IMR-90 (cell line): ENCODE data around the gene FER1L5. TPM values are rescaled to one million over a fixed set of nuclear protein-coding genes. Genes with fewer than 3 reads are reported as not detected.

ENCODE experiments used
- ATAC-seq: fragments of 200-7000 bp; cut with Tn5 transposase; 2 replicates; pipeline ENCODE4 v1.9.1; 2020; ENCODE audit warnings: low read depth, mild to moderate bottlenecking, moderate library complexity
- BruUV-seq: library from RNA; stranded (reverse); fragments of 400-500 nt; replicated peaks from 2 replicates; lab custom pipeline; 2021; lab: Mats Ljungman, UMichigan
- CTCF ChIA-PET: fragments of 300-600 bp; formaldehyde crosslinking; extraction: SDS; loops from one replicate; lab custom pipeline; 2021; ENCODE audit warnings: antibody characterized with exemption; lab: Yijun Ruan, JAX
- POLR2A ChIA-PET: fragments of 300-600 bp; sonication (Branson Sonifier 250); formaldehyde crosslinking; loops from one replicate; lab custom pipeline; 2022; ENCODE audit warnings: antibody characterized with exemption; ENCODE audit not compliant: unreplicated experiment; lab: Charles Lee
- DNase-seq: peaks from one replicate; pipeline ENCODE4 v3.0.0; 2013
- H2AFZ ChIP-seq: replicated peaks from 2 replicates; pipeline ENCODE3; 2013; ENCODE audit warnings: low read length, mild to moderate bottlenecking; ENCODE audit not compliant: poor library complexity
- H2AK5ac ChIP-seq: 2 replicates; pipeline ENCODE4 v1.6.1; 2013; ENCODE audit warnings: low read depth, low read length, inconsistent platforms
- H2AK9ac ChIP-seq: replicated peaks from 2 replicates; pipeline ENCODE3; 2013; ENCODE audit warnings: mild to moderate bottlenecking, low read depth, low read length, moderate library complexity; ENCODE audit not compliant: poor library complexity
- H2BK120ac ChIP-seq: 2 replicates; pipeline ENCODE4 v1.6.1; 2013; ENCODE audit warnings: low read depth, low read length, inconsistent platforms
- H2BK15ac ChIP-seq: 3 replicates; pipeline ENCODE4 v1.6.1; 2013; ENCODE audit warnings: low read depth, low read length, inconsistent platforms
- H2BK20ac ChIP-seq: 2 replicates; pipeline ENCODE4 v1.6.1; 2013; ENCODE audit warnings: low read depth, mild to moderate bottlenecking, inconsistent platforms, low read length, moderate library complexity
- H2BK5ac ChIP-seq: 2 replicates; pipeline ENCODE4 v1.6.1; 2013; ENCODE audit warnings: mild to moderate bottlenecking, low read depth, low read length, inconsistent platforms; ENCODE audit not compliant: poor library complexity, severe bottlenecking
- H3K14ac ChIP-seq: replicated peaks from 2 replicates; pipeline ENCODE4 v1.6.1; 2013; ENCODE audit warnings: low read depth, low read length, inconsistent platforms
- H3K18ac ChIP-seq: 2 replicates; pipeline ENCODE4 v1.6.1; 2013; ENCODE audit warnings: low read depth, low read length, control low read depth
- H3K23ac ChIP-seq: 2 replicates; pipeline ENCODE4 v1.6.1; 2013; ENCODE audit warnings: low read depth, low read length, inconsistent platforms
- H3K27ac ChIP-seq: 2 replicates; pipeline ENCODE4 v1.5.1; 2013; ENCODE audit warnings: mild to moderate bottlenecking, control low read depth, low read length; ENCODE audit not compliant: insufficient read depth
- H3K27me3 ChIP-seq: 2 replicates; pipeline ENCODE4 v1.6.1; 2013; ENCODE audit warnings: low read length; ENCODE audit not compliant: control insufficient read depth, insufficient read depth
- H3K36me3 ChIP-seq: 2 replicates; pipeline ENCODE4 v1.6.1; 2013; ENCODE audit warnings: low read length, mixed read lengths; ENCODE audit not compliant: control insufficient read depth, insufficient read depth
- H3K4ac ChIP-seq: 2 replicates; pipeline ENCODE4 v1.6.1; 2013; ENCODE audit warnings: low read depth, low read length, inconsistent platforms
- H3K4me1 ChIP-seq: 2 replicates; pipeline ENCODE4 v1.6.1; 2013; ENCODE audit warnings: low read length, mixed read lengths; ENCODE audit not compliant: control insufficient read depth, insufficient read depth
- H3K4me2 ChIP-seq: 2 replicates; pipeline ENCODE4 v1.6.1; 2013; ENCODE audit warnings: low read depth, mild to moderate bottlenecking, control low read depth, low read length, moderate library complexity
- H3K4me3 ChIP-seq: 2 replicates; pipeline ENCODE4 v1.5.1; 2013; ENCODE audit warnings: low read depth, mild to moderate bottlenecking, control low read depth, low read length, moderate library complexity; ENCODE audit not compliant: insufficient read depth
- H3K56ac ChIP-seq: 2 replicates; pipeline ENCODE4 v1.6.1; 2013; ENCODE audit warnings: low read length, inconsistent platforms; ENCODE audit not compliant: insufficient read depth; ENCODE audit errors: extremely low read depth
- H3K79me1 ChIP-seq, 2 experiments: 2 replicates each; pipeline ENCODE4 v1.6.1; 2013; ENCODE audit warnings: low read length in 2 of 2, inconsistent platforms in 1 of 2, low read depth in 1 of 2
- H3K9ac ChIP-seq: 2 replicates; pipeline ENCODE4 v1.6.1; 2013; ENCODE audit warnings: low read depth, low read length, control low read depth
- H3K9me1 ChIP-seq: 2 replicates; pipeline ENCODE4 v1.6.1; 2013; ENCODE audit warnings: low read length, inconsistent platforms; ENCODE audit not compliant: insufficient read depth
- H3K9me3 ChIP-seq: 2 replicates; pipeline ENCODE4 v1.6.1; 2013; ENCODE audit warnings: low read length; ENCODE audit not compliant: control insufficient read depth, insufficient read depth
- H4K20me1 ChIP-seq: 2 replicates; pipeline ENCODE4 v1.6.1; 2013; ENCODE audit warnings: low read length, inconsistent platforms; ENCODE audit not compliant: insufficient read depth
- H4K5ac ChIP-seq: 2 replicates; pipeline ENCODE4 v1.6.1; 2013; ENCODE audit warnings: mild to moderate bottlenecking, low read depth, low read length, control low read depth
- H4K8ac ChIP-seq, 2 experiments: 2 replicates each; pipeline ENCODE4 v1.6.1; 2013; ENCODE audit warnings: low read depth in 2 of 2, low read length in 2 of 2, control low read depth in 1 of 2, inconsistent platforms in 1 of 2
- H4K91ac ChIP-seq: 2 replicates; pipeline ENCODE4 v1.6.1; 2013; ENCODE audit warnings: low read depth, low read length, inconsistent platforms; ENCODE audit not compliant: insufficient read depth
- BHLHE40 ChIP-seq: fragments of 150-350 bp; IDR thresholded peaks from 2 replicates; pipeline ENCODE4 v1.6.1; 2016; ENCODE audit warnings: mild to moderate bottlenecking, low read depth, low read length
- CEBPB ChIP-seq: IDR thresholded peaks from 2 replicates; pipeline ENCODE4 v1.6.1; 2012; ENCODE audit warnings: low read depth, low read length, improper control_type of control experiment
- CHD1 ChIP-seq: IDR thresholded peaks from 2 replicates; pipeline ENCODE4 v1.6.1; 2012; ENCODE audit warnings: low read depth, low read length, improper control_type of control experiment
- FOS ChIP-seq: fragments of 150-350 bp; IDR thresholded peaks from 2 replicates; pipeline ENCODE4 v1.6.1; 2016; ENCODE audit warnings: low read depth, low read length
- MAFK ChIP-seq: IDR thresholded peaks from 2 replicates; pipeline ENCODE4 v1.6.1; 2012; ENCODE audit warnings: low read depth, low read length, improper control_type of control experiment
- MAZ ChIP-seq: IDR thresholded peaks from 2 replicates; pipeline ENCODE4 v1.6.1; 2012; ENCODE audit warnings: low read depth, mild to moderate bottlenecking, low read length, improper control_type of control experiment, moderate library complexity, borderline replicate concordance
- MXI1 ChIP-seq: IDR thresholded peaks from 2 replicates; pipeline ENCODE4 v1.6.1; 2012; ENCODE audit warnings: low read depth, mild to moderate bottlenecking, low read length, moderate library complexity, borderline replicate concordance
- NFE2L2 ChIP-seq: fragments of 150-350 bp; IDR thresholded peaks from 2 replicates; pipeline ENCODE4 v1.6.1; 2016; ENCODE audit warnings: low read depth, mild to moderate bottlenecking, low read length
- POLR2A ChIP-seq: IDR thresholded peaks from 2 replicates; pipeline ENCODE4 v1.6.1; 2012; ENCODE audit warnings: mild to moderate bottlenecking, low read depth, low read length
- RAD21 ChIP-seq: IDR thresholded peaks from 2 replicates; pipeline ENCODE4 v1.6.1; 2012; ENCODE audit warnings: low read length, improper control_type of control experiment
- RCOR1 ChIP-seq: IDR thresholded peaks from 2 replicates; pipeline ENCODE4 v1.6.1; 2012; ENCODE audit warnings: mild to moderate bottlenecking, low read length, improper control_type of control experiment; ENCODE audit not compliant: insufficient replicate concordance
- RFX5 ChIP-seq: IDR thresholded peaks from 2 replicates; pipeline ENCODE4 v1.8.0; 2012; ENCODE audit warnings: low read depth, mild to moderate bottlenecking, low read length, moderate library complexity
- SMC3 ChIP-seq: fragments of 150-350 bp; IDR thresholded peaks from 2 replicates; pipeline ENCODE4 v1.6.1; 2016; ENCODE audit warnings: low read depth, mild to moderate bottlenecking, antibody characterized with exemption, low read length, moderate library complexity
- WGBS, 2 experiments: methylation state at CpG; one replicate each; pipeline versions ENCODE4 v1.1.5 to v1.1.7; 2013; ENCODE audit warnings: missing lambda C conversion rate in 2 of 2; ENCODE audit not compliant: insufficient read length in 1 of 2; ENCODE audit errors: extremely low coverage in 2 of 2; 5-methylcytosine and 5-hydroxymethylcytosine counted together
- dilution Hi-C: fragments of 300-500 bp; cut with HindIII; formaldehyde crosslinking; loops from one replicate; pipeline ENCODE4 v1.14.3; 2018; ENCODE audit warnings: low sequenced_read_pairs; ENCODE audit not compliant: unreplicated experiment
- in situ Hi-C: fragments of 300-500 bp; cut with MboI; formaldehyde crosslinking; loops from 3 replicates; pipeline ENCODE4 v1.14.3; 2019; ENCODE audit warnings: low sequenced_read_pairs, inconsistent platforms, mixed read lengths
- intact Hi-C: fragments of 100-400 bp; cut with micrococcal nuclease; formaldehyde crosslinking; loops from 2 replicates; pipeline ENCODE4 v1.10.0; 2022
- polyA plus RNA-seq, 3 experiments: library from polyadenylated mRNA; depleted of rRNA; stranded (reverse); fragments of >200 nt; gene quantifications; 2 replicates each; pipeline ENCODE4 v1.2.3, GENCODE V29; 2012; ENCODE audit warnings: low replicate concordance in 1 of 3
- total RNA-seq: library from RNA; depleted of rRNA; stranded (reverse); fragments of >200 nt; gene quantifications from 2 replicates; pipeline ENCODE4 v1.2.3, GENCODE V29; 2012
- TF ChIP-seq, protein P1 (sequence below): fragments of 150-350 bp; IDR thresholded peaks from 2 replicates; pipeline ENCODE4 v1.6.1; 2016; ENCODE audit warnings: low read depth, mild to moderate bottlenecking, low read length, moderate library complexity, borderline replicate concordance
- TF ChIP-seq, protein P2 (sequence below): conservative IDR thresholded peaks from 2 replicates; pipeline ENCODE4 v1.5.1; 2012; ENCODE audit warnings: mild to moderate bottlenecking, low read depth, low read length, improper control_type of control experiment
- TF ChIP-seq, protein P3 (sequence below): fragments of 150-350 bp; IDR thresholded peaks from 2 replicates; pipeline ENCODE4 v1.6.1; 2017; ENCODE audit warnings: mild to moderate bottlenecking, antibody characterized with exemption, low read length, low read depth

The FER1L5 gene
- total and polyA plus RNA-seq, 2 of the 4 experiments (the other 2 are of a cell fraction): 0.15 to 0.36 TPM

DNA sequence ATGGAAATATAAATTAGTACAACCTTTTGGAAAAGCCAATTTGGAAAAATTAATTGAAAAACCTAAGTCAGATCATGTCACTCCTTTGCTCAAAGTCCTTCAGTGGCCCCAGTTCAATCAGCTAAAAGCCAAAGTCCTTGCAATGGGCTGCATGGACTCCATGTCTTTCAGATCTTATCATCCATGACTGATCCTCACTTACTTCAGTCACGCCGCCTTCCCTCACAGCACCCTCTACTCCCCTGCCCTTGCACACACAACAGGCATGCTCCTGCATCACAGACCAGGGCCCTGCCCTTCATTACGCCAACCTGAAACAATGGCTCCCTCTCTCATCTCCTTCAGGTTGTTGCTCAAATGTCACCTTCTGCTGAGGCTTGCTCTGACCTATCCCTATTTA is 20.0 kb upstream of the FER1L5 start:
- WGBS, 2 experiments: 97% methylated on average over 3 of the region's 3 CpGs; no CpG with 5 or more reads in 1 of the 2 experiments
- no TSS peak for BruUV-seq
- no peak overlapping the region for H2BK120ac ChIP-seq
- no peak overlapping the region for H2BK20ac ChIP-seq
- no peak overlapping the region for H2BK5ac ChIP-seq
- no peaks in the 10 kb centered on the region for H3K9me3 ChIP-seq
- H3K23ac ChIP-seq: no peak overlapping the region; the same call in 1 of the 2 replicates
- H3K27me3 ChIP-seq: no peaks in the 10 kb centered on the region
- H3K9me1 ChIP-seq: peaks cover 8% of the 10 kb centered on the region
- no peak overlapping the region for H4K91ac ChIP-seq
- 0 out of 2 replicates have a peak overlapping the region, but pooled peaks have one; percentile 8 for H3K14ac ChIP-seq
- H2AFZ ChIP-seq: no peak overlapping the region
- no peak for DNase-seq
- no peak overlapping the region for H3K4ac ChIP-seq
- ChIA-PET CTCF (no interaction called here), POLR2A (no interaction called here)
- H4K20me1 ChIP-seq: no peaks in the 10 kb centered on the region; the same call in 1 of the 2 replicates
- H3K9ac ChIP-seq: no peak overlapping the region
- no peak overlapping the region for H3K27ac ChIP-seq
- no peak overlapping the region for H3K56ac ChIP-seq
- H3K4me3 ChIP-seq: no peak overlapping the region
- no peak for ATAC-seq
- TF ChIP-seq MXI1 (no peak), BHLHE40 (no peak), MAFK (no peak), CHD1 (no peak), SMC3 (no peak), RCOR1 (no peak), FOS (no peak), POLR2A (no peak), CEBPB (no peak), RAD21 (no peak), RFX5 (no peak), MAZ (no peak), NFE2L2 (no peak)
- TF ChIP-seq, protein P1, sequence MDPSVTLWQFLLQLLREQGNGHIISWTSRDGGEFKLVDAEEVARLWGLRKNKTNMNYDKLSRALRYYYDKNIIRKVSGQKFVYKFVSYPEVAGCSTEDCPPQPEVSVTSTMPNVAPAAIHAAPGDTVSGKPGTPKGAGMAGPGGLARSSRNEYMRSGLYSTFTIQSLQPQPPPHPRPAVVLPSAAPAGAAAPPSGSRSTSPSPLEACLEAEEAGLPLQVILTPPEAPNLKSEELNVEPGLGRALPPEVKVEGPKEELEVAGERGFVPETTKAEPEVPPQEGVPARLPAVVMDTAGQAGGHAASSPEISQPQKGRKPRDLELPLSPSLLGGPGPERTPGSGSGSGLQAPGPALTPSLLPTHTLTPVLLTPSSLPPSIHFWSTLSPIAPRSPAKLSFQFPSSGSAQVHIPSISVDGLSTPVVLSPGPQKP: no peak
- TF ChIP-seq, protein P2, sequence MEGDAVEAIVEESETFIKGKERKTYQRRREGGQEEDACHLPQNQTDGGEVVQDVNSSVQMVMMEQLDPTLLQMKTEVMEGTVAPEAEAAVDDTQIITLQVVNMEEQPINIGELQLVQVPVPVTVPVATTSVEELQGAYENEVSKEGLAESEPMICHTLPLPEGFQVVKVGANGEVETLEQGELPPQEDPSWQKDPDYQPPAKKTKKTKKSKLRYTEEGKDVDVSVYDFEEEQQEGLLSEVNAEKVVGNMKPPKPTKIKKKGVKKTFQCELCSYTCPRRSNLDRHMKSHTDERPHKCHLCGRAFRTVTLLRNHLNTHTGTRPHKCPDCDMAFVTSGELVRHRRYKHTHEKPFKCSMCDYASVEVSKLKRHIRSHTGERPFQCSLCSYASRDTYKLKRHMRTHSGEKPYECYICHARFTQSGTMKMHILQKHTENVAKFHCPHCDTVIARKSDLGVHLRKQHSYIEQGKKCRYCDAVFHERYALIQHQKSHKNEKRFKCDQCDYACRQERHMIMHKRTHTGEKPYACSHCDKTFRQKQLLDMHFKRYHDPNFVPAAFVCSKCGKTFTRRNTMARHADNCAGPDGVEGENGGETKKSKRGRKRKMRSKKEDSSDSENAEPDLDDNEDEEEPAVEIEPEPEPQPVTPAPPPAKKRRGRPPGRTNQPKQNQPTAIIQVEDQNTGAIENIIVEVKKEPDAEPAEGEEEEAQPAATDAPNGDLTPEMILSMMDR: no peak
- TF ChIP-seq, protein P3, sequence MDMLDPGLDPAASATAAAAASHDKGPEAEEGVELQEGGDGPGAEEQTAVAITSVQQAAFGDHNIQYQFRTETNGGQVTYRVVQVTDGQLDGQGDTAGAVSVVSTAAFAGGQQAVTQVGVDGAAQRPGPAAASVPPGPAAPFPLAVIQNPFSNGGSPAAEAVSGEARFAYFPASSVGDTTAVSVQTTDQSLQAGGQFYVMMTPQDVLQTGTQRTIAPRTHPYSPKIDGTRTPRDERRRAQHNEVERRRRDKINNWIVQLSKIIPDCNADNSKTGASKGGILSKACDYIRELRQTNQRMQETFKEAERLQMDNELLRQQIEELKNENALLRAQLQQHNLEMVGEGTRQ: no peak
- no peak overlapping the region for H3K18ac ChIP-seq
- no peak overlapping the region for H4K8ac ChIP-seq
- H4K5ac ChIP-seq: peak overlapping the region; percentile 43; the same call in 1 of the 2 replicates
- intact Hi-C loops: no loop called here
- in situ Hi-C loops: loop anchor here (25.0 kb wide), 1 partner anchor 340 kb away; no protein-coding TSS in a partner anchor
- no peak overlapping the region for H2AK5ac ChIP-seq
- H3K79me1 ChIP-seq: peaks cover 4 to 46% of the 10 kb centered on the region in 2 experiments
- peaks cover 20% of the 10 kb centered on the region for H3K36me3 ChIP-seq
- H2AK9ac ChIP-seq: peak overlapping the region; percentile 16
- dilution Hi-C loops: no loop called here
- no peak overlapping the region for H3K4me2 ChIP-seq
- H2BK15ac ChIP-seq: no peak overlapping the region; the same call in 2 of the 3 replicates
- peaks cover 10% of the 10 kb centered on the region for H3K4me1 ChIP-seq
